Measurements from ENCODE around the gene PODNL1.

PODNL1 gene

GRCh38 chr19:13952931-13953531, 14.8 kb upstream of the PODNL1 start:
- Mint-ChIP-seq H3K27me3 (no peaks in the 10 kb centered on the region), H3K27ac (peak overlapping the region; percentile 65), H3K4me3 (peak overlapping the region; percentile 87), H3K4me1 (peaks cover 21% of the 10 kb centered on the region), H3K36me3 (no peaks in the 10 kb centered on the region), H3K9me3 (no peaks in the 10 kb centered on the region)

- Mint-ChIP-seq H3K27me3 (no peaks in the 10 kb centered on the region), H3K9me3 (no peaks in the 10 kb centered on the region), H3K4me3 (peak within 1 kb of the TSS; percentile 97), H3K27ac (peak within 1 kb of the TSS; percentile 95), H3K4me1 (peaks cover 21% of the 10 kb centered on the region), H3K36me3 (no peaks in the 10 kb centered on the region)
Measured at GRCh38 chr19:13952154-13952930, 14.1 kb upstream of the PODNL1 start, which contains the start of gene DCAF15. TSS of gene DCAF15 (plus strand) at chr19:13952509. CDS start at chr19:13952513, 4 bp downstream.

- Mint-ChIP-seq H3K4me1 (peaks cover 21% of the 10 kb centered on the region), H3K36me3 (no peaks in the 10 kb centered on the region), H3K4me3 (peak overlapping the region; percentile 97), H3K9me3 (no peaks in the 10 kb centered on the region), H3K27me3 (no peaks in the 10 kb centered on the region), H3K27ac (peak overlapping the region; percentile 95)
Measured at GRCh38 chr19:13951799-13952153, 13.6 kb upstream of the PODNL1 start.

DNA sequence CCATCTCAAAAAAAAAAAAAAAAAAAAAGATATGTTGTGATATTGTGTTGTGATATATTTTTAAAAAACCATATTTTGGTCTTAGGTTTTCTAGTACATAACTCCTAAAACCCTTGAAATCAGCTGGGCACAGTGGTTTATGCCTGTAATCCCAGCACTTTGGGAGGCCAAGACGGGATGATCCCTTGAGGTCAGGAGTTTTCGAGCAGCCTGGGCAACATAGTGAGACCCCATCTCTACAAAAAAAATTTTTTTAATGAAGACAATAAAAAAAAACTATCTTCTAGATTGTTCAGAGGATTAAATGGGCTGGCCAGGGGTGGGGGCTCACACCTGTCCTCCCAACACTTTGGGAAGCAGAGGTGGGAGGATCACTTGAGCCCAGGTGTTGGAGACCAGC, 12.8 kb upstream of the PODNL1 start:
- Mint-ChIP-seq H3K27ac (no peak overlapping the region), H3K9me3 (no peaks in the 10 kb centered on the region), H3K27me3 (no peaks in the 10 kb centered on the region), H3K36me3 (no peaks in the 10 kb centered on the region), H3K4me1 (peaks cover 21% of the 10 kb centered on the region), H3K4me3 (no peak overlapping the region)

- Mint-ChIP-seq H3K4me3 (no peak overlapping the region), H3K4me1 (no peaks in the 10 kb centered on the region), H3K27ac (no peak overlapping the region), H3K9me3 (no peaks in the 10 kb centered on the region), H3K36me3 (no peaks in the 10 kb centered on the region), H3K27me3 (no peaks in the 10 kb centered on the region)
Measured at GRCh38 chr19:13946414-13946813, 8.2 kb upstream of the PODNL1 start.

- Mint-ChIP-seq H3K36me3 (no peaks in the 10 kb centered on the region), H3K4me3 (no peak overlapping the region), H3K4me1 (no peaks in the 10 kb centered on the region), H3K27me3 (peaks cover 2% of the 10 kb centered on the region), H3K27ac (no peak overlapping the region), H3K9me3 (no peaks in the 10 kb centered on the region)
Measured at GRCh38 chr19:13942023-13942684, 3.9 kb upstream of the PODNL1 start.

DNA sequence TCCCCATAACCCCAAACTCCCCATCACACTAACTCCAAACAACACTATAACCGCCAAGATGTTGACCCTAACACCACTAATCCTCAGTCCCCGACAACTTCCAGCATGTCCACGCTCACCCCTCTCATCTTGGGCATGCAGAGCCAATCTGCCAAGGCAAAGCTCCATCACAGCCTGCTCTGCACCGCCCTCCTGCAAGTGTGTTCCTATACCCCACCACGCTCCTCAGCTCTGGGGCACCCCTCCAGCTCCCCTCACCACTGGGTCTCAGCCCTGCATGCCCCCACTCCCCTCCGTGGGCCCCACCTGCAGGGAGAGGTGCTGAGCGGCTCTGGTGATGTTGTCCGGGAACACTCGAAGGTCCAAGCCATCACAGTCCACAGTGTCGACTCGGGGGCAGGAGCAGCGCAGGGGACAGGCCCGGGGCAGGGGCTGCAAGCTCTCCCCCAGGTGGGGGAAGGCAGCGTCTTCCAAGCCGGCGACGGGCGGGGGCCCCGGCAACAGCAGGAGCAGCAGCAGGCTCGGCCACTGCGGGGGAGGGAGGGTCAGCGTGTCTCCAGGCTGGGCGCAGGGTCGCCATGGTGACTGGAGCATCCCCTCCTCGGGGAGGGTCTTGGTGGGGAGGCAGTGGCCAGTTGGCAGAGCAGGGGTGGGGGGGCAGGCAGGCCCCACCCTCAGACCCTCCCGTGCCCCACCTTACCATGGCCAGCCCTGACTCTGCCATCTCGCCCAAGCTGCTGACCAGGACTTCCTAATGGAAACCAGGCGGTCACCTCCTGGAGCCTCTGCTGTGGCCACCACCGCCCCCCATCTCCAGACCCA, 527 bp downstream of the PODNL1 start:
- Mint-ChIP-seq H3K27ac (no peak overlapping the region), H3K36me3 (no peaks in the 10 kb centered on the region), H3K4me1 (no peaks in the 10 kb centered on the region), H3K9me3 (no peaks in the 10 kb centered on the region), H3K4me3 (no peak overlapping the region), H3K27me3 (peaks cover 2% of the 10 kb centered on the region)

GRCh38 chr19:13935765-13936510, 2.3 kb downstream of the PODNL1 start:
- no peaks in the 10 kb centered on the region for H3K9me3 Mint-ChIP-seq
- H3K4me1 Mint-ChIP-seq, result no peaks in the 10 kb centered on the region
- H3K36me3 Mint-ChIP-seq, result no peaks in the 10 kb centered on the region
- no peak overlapping the region for H3K4me3 Mint-ChIP-seq
- H3K27ac Mint-ChIP-seq, result no peak overlapping the region
- peaks cover 2% of the 10 kb centered on the region for H3K27me3 Mint-ChIP-seq

DNA sequence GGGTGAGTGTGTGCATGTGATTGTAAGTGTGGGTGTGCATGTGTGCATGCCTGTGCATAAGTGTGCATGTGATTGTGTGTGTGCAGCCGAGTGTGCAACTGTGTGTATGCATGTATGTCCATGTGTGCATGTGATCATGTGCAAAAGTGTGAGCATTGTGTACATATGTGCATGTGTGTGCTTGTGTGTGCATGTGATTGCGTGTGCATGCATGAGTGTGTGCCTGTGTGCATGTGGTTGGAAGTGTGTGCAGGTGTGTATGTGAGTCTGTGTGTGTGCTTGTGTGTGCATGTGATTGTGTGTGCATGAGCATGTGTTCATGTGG, 3.5 kb downstream of the PODNL1 start:
- no peaks in the 10 kb centered on the region for H3K4me1 Mint-ChIP-seq
- H3K27me3 Mint-ChIP-seq, result peaks cover 2% of the 10 kb centered on the region
- H3K4me3 Mint-ChIP-seq, result no peak overlapping the region
- H3K36me3 Mint-ChIP-seq, result no peaks in the 10 kb centered on the region
- H3K27ac Mint-ChIP-seq, result no peak overlapping the region
- no peaks in the 10 kb centered on the region for H3K9me3 Mint-ChIP-seq

GRCh38 chr19:13932911-13933393, 5.3 kb downstream of the PODNL1 start:
- H3K4me3 Mint-ChIP-seq, result no peak overlapping the region
- no peaks in the 10 kb centered on the region for H3K9me3 Mint-ChIP-seq
- no peak overlapping the region for H3K27ac Mint-ChIP-seq
- no peaks in the 10 kb centered on the region for H3K4me1 Mint-ChIP-seq
- peaks cover 2% of the 10 kb centered on the region for H3K27me3 Mint-ChIP-seq
- no peaks in the 10 kb centered on the region for H3K36me3 Mint-ChIP-seq

GRCh38 chr19:13932149-13932637, 6.0 kb downstream of the PODNL1 start:
- Mint-ChIP-seq H3K27ac (no peak overlapping the region), H3K4me1 (peaks cover under 1% of the 10 kb centered on the region), H3K9me3 (no peaks in the 10 kb centered on the region), H3K4me3 (no peak overlapping the region), H3K36me3 (peaks cover 1% of the 10 kb centered on the region), H3K27me3 (no peaks in the 10 kb centered on the region)

GRCh38 chr19:13931391-13932148, 6.6 kb downstream of the PODNL1 start:
- Mint-ChIP-seq H3K9me3 (no peaks in the 10 kb centered on the region), H3K36me3 (peaks cover 1% of the 10 kb centered on the region), H3K4me3 (no peak overlapping the region), H3K4me1 (peaks cover 7% of the 10 kb centered on the region), H3K27me3 (no peaks in the 10 kb centered on the region), H3K27ac (no peak overlapping the region)

- Mint-ChIP-seq H3K9me3 (no peaks in the 10 kb centered on the region), H3K4me1 (peaks cover 14% of the 10 kb centered on the region), H3K36me3 (peaks cover 1% of the 10 kb centered on the region), H3K4me3 (no peak overlapping the region), H3K27ac (no peak overlapping the region), H3K27me3 (no peaks in the 10 kb centered on the region)
Measured at GRCh38 chr19:13930402-13930801, 7.8 kb downstream of the PODNL1 start.

DNA sequence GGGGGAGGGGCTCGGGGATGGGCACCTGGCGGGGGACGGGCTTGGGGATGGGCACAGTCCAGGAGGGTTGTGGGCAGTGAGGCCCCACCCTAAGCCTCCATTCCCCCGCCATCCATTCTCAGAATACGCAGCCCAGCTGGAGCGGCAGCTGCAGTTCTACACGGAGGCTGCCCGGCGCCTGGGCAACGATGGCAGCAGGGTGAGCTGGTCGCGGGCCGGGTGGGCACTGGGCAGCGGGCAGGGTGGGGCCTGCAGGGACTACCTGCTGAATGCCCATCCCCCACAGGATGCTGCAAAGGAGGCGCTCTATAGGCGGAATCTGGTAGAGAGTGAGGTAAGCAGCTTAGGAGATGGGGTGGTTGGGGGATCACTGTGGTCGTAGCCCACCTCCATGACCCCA, 8.3 kb downstream of the PODNL1 start:
- H3K27ac Mint-ChIP-seq, result no peak overlapping the region

More for the DNA sequence above, 8.3 kb downstream of the PODNL1 start:
- no peaks in the 10 kb centered on the region for H3K27me3 Mint-ChIP-seq
- H3K36me3 Mint-ChIP-seq, result peaks cover 2% of the 10 kb centered on the region
- peaks cover 14% of the 10 kb centered on the region for H3K4me1 Mint-ChIP-seq
- no peaks in the 10 kb centered on the region for H3K9me3 Mint-ChIP-seq
- H3K4me3 Mint-ChIP-seq, result no peak overlapping the region
